Embryonic facial prominence (tissue), 1 donor: ENCODE measurements around the gene NOP16.

Experiments used
- DNase-seq: peaks from one replicate; pipeline ENCODE4 v3.0.0-alpha.2; 2016; ENCODE audit errors: extremely low spot score

The NOP16 gene

DNA sequence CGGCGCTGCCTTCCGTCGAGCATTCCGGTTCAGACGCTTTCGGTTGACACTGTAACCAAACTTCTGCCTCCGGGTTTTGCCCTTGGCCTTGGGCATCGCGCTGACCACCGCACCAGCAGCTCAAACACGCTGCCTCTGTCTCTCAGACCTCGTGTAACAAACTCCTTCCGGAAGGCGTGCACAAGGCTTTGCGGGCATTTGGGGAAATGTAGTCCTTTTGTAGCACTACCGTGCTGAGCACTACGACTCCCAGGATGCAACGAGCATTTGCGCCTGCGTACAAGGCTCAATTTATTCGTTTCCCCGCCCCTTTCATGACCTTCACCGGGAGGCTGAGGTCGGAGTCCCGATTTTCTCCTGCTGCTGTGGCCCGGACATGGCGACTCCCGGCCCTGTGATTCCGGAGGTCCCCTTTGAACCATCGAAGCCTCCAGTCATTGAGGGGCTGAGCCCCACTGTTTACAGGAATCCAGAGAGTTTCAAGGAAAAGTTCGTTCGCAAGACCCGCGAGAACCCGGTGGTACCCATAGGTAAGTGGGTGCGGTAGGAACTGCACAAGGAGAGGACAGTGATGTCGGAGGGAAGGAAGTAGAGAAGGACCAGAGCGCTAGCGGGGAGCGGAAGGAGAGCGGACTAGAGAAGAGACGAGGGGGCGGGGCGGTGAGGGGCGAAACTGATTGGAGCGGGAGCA lies at the start of gene NOP16, which contains the start of gene HIGD2A:
NOP16 (minus strand) TSS at position 155 of the 691 bp plus-strand sequence; CDS start at position 96, 59 bp downstream.
HIGD2A (plus strand) TSS at position 308 of the 691 bp plus-strand sequence; CDS start at position 377, 69 bp downstream.
- DNase-seq, result peak; percentile 100

GRCh38 chr5:176436656-176437055 lies 48.3 kb upstream of the NOP16 start:
- DNase-seq, result no peak

DNA sequence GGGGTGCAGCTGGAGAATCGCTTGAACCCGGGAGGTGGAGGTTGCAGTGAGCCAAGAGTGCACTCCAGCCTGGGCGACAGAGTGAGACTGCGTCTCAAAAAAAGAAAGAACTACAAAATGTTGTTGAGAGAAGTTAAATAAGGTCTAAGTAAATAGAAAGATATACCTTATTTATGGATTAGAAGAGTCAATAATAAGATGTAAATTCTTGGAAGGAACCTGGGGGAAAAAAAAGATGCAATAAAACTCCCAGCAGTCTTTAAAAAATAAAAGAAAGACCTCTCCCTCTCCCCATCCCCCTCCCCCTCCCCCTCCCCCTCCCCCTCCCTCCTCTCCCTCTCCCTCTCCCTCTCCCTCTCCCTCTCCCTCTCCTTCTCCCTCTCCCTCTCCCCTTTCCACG lies 44.3 kb upstream of the NOP16 start:
- no peak for DNase-seq

DNA sequence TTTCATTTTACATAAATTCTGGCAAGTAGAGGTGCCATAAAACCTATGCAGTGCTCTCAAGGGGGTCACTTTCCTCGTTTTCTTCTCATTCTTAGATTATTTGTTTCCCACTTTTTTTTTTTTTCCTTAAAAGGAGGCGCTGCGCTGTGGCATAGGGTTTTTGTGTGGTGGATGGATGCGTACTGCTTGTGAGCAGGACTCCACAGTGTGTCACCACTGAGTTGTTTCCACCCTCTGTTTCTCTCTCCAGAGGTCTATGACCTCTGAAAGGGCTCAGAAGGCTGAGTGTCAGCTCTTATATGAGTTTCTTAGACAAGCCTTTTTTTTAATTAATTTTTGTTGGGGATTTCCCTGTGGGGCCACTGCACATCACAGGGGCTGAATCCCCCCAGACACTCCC lies 41.6 kb upstream of the NOP16 start:
- DNase-seq, result no peak

- DNase-seq, result no peak
Measured at GRCh38 chr5:176427971-176428370, 39.6 kb upstream of the NOP16 start.

GRCh38 chr5:176426876-176427275 lies 38.5 kb upstream of the NOP16 start:
- DNase-seq, result no peak

GRCh38 chr5:176425791-176426190 lies 37.4 kb upstream of the NOP16 start:
- no peak for DNase-seq

DNA sequence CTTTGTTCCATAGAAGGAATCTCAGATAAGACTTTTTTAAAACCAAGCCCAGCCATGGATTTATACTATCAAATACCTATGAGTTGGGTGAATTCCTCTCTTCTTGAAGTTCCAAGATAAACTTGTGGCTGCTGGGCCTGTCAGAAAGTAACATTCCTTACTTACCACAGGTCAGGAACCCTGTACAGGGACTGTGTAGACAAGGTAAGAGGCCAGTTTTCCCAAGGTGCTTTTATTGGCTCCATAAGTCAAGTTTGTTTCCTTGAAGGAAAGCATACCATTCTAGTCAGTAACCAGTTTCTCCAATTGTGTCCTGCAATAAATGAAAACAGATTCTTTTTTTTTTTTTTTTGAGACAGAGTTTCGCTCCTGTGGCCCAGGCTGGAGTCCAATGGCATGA lies 36.7 kb upstream of the NOP16 start:
- no peak for DNase-seq

- DNase-seq, result no peak
Measured at GRCh38 chr5:176424181-176424580, 35.8 kb upstream of the NOP16 start.

- DNase-seq, result no peak
Measured at GRCh38 chr5:176420972-176421544, 32.7 kb upstream of the NOP16 start.

GRCh38 chr5:176420086-176420485 lies 31.7 kb upstream of the NOP16 start:
- DNase-seq, result no peak

DNA sequence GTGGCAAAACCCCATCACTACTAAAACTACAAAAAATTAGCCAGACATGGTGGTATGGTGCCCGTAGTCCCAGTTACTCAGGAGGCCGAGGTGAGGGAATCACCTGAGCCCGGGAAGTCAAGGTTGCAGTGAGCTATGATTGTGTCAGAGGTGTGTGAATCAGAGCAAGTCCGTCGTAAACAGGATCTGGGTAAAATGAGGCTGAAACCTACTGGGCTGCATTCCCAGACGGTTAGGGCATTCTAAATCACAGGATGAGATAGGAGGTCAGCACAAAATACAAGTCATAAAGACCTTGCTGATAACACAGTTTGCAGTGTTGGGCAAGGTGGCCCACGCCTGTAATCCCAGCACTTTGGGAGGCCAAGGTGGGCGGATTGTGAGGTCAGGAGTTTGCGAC lies 29.9 kb upstream of the NOP16 start:
- no peak for DNase-seq

- DNase-seq, result no peak
Measured at GRCh38 chr5:176416965-176417364, 28.6 kb upstream of the NOP16 start.

- DNase-seq, result peak; percentile 71
Measured at GRCh38 chr5:176415952-176416924, 27.8 kb upstream of the NOP16 start, which contains the start of gene CLTB. Gene CLTB, minus strand, starts transcription at chr5:176416539. Its CDS starts 176 bp downstream, at chr5:176416363.

- no peak for DNase-seq
Measured at GRCh38 chr5:176415240-176415951, 27.0 kb upstream of the NOP16 start.

- no peak for DNase-seq
Measured at GRCh38 chr5:176414704-176415103, 26.3 kb upstream of the NOP16 start.

DNA sequence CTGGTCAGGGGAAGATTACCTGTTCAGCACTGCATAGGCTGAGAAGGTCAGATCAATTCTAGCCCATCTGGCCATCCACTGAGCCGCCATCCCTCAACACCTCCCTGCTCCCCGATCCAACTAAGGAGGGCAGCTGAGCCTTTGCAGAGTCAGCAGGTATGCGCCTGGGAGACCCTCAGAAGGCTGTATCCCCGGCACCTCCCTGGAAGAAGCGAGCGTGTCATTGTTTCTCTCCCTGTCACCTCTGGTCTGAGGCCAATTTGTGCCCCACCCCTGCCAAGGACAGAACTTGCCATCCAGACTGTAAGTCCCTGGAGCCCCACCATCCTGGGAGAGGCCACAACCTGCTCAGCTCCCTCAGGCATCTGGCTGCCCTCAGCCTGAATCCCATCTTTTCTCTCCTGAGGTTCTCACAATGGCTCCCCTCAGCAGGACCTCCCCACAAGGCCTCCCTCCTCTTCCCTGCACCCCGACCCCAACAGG lies 25.4 kb upstream of the NOP16 start:
- no peak for DNase-seq

GRCh38 chr5:176413255-176413565 lies 24.8 kb upstream of the NOP16 start:
- no peak for DNase-seq

DNA sequence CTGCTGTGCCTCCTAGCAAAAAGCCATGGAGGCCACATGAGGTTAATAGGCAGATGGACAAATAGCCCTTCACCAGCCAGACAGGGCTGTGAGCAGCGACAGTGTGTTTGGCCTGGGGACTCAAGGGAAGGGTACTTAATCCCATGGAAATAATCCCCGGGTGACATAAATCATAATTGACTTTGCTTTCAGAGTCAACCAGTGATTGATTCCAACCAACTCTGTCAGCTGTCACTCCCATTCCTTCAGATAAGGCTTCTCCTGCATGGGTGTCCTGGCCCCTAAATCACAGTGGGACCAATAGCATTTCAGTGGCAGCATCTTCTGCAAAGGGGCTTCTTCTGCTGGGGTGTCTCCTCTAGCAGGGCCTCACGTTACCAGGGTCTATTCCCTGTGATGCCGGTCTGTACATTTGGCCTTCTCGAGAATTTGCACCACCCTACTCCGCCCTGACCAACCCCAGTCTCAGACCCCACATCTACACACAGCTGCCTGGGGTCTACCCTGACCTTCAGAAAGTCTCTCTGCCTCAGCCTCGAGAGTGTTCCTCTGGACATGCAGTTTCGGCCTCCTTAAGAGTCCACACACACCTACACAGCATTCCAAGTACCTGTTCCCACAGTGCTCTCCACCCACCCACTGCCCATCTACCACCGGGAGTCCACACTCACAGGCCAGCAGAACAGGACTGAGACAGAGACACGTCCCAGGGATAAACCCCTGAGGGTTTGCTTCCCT lies 24.3 kb upstream of the NOP16 start:
- no peak for DNase-seq

GRCh38 chr5:176410486-176411180 lies 22.2 kb upstream of the NOP16 start:
- DNase-seq, result no peak
